ENCODE measurements around the gene FNBP1. TPM values are rescaled to one million over a fixed set of nuclear protein-coding genes. Genes with fewer than 3 reads are reported as not detected.
"Not testable (repeated sequence)": the region's sequence is repeated elsewhere in the genome, so short reads cannot be mapped to it uniquely, and the experiment has no call there.

The FNBP1 gene
- total RNA-seq, 1 experiment from 2014 or later, result 16.6 TPM

DNA sequence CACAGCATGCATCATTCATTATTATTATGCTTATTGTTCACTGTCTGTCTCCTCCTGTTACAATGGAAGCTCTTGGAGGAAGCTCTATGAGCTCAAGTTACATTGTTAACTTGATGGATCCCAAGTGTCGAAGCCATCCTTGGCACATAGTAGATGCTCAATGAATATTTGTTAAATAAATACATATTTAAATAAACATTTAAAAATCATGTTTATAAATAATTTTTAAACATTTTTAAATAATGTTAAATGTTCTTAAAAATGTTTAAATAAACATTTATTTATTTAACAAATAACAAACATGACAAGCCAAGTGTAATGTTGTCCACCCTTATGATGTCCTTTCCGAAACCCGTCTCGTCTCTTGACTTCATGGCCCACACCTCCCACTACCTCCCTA is 138.3 kb downstream of the FNBP1 start:
- DNase-seq (ENCODE audit: low spot score), result no peak
- in situ Hi-C loops (cut with HindIII; ENCODE audit: low sequenced_read_pairs), result no loop called here

DNA sequence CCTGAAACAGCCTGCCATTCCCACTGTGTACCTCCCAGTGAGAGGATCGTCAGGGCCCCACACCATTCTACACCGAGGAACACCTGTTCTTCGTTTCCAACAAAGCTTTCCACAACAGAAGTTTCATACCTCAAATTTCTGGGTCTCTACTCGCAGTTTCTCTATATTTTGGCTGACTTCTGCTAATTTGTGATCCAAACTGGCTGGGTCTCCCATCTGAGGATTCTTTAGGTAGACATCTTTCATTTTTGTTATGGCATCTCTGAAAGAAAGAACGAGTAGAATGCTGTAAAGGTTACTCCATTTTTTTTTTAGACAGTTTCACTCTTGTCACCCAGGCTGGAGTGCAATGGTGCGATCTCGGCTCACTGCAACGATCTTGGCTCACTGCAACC is 140.3 kb downstream of the FNBP1 start:
- DNase-seq (ENCODE audit: low spot score), result no peak
- in situ Hi-C loops (cut with HindIII; ENCODE audit: low sequenced_read_pairs), result no loop called here

GRCh38 chr9:129901993-129902739 is 140.8 kb downstream of the FNBP1 start:
- DNase-seq (ENCODE audit: low spot score), result no peak
- in situ Hi-C loops (cut with HindIII; ENCODE audit: low sequenced_read_pairs), result no loop called here

DNA sequence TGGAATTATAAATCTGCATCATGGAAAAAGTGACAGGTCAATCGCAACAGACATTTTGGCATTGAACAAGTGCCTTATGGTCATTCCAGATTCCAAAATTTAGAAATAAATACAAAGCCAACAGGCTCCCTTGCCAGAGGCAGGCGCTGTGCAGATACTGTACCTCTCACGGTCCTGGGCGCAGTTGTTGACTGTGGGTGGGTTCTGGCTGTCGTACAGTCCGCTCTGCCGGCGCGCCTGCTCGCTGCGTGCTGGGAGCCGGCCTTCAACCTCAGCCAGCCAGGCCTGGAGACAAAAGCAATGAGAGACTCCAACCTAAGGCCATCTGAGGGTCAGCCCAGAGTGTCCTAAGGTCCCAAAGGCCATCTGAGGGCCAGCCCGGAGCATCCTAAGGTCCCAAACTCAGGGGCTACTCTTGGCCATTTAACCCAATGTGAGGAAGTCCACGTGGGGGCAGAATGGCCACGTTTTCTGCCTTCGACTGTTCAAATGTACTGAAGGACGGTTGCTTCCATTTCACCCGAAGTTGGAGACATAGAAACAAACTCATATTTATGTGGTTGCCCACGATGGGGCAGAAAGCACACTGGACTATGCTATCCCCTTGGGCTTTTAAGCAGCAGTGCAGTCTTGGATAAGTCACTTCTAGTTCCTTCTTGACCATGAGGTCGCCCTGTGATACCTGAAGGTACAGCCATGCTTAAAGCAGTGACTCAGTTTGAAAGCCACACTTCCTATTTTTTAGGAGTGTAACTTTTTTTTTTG is 142.5 kb downstream of the FNBP1 start:
- peak; percentile 51 for DNase-seq (ENCODE audit: low spot score)
- in situ Hi-C loops (cut with HindIII; ENCODE audit: low sequenced_read_pairs), result no loop called here

GRCh38 chr9:129899620-129900019 is 143.4 kb downstream of the FNBP1 start:
- in situ Hi-C loops (cut with HindIII; ENCODE audit: low sequenced_read_pairs), result no loop called here
- DNase-seq (ENCODE audit: low spot score), result no peak

GRCh38 chr9:129898185-129898584 is 144.8 kb downstream of the FNBP1 start:
- in situ Hi-C loops (cut with HindIII; ENCODE audit: low sequenced_read_pairs), result no loop called here
- no peak for DNase-seq (ENCODE audit: low spot score)

- in situ Hi-C loops (cut with HindIII; ENCODE audit: low sequenced_read_pairs), result no loop called here
- no peak for DNase-seq (ENCODE audit: low spot score)
These were observed 145.7 kb downstream of the FNBP1 start for GRCh38 chr9:129897263-129897662.

- in situ Hi-C loops (cut with HindIII; ENCODE audit: low sequenced_read_pairs), result no loop called here
- DNase-seq (ENCODE audit: low spot score), result no peak
These were observed 147.4 kb downstream of the FNBP1 start for GRCh38 chr9:129895376-129896268.

DNA sequence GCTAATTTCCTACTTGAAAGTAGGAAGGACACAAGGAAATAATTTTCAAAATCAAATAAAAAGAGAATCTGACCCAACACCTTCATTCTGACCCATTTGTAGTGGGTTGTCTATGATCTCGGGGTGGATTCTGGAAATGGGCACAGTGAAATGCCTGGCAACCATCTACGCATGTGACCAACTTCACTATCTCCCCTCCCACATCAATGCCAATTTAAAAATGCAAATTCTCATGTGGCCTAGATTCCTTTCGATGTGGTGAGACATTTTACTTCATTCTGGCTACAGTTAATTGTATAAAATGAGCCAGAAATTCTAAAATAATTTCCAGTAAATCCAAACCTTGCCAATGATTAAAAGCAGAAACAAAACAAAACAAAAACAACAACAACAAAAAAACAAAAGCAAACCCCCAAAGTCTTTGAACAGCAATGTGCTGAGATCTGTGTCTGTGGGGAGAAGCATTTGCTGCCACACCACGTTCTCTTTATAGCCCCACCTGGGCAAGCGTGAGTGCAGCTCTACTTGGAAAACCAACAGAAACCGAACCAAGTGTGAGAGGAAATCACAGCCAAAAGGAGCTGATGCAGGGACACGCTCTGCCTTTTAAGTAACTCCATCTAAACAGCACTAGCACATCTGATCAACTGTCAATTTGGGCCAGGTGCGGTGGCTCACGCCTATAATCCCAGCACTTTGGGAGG is 148.7 kb downstream of the FNBP1 start:
- peak; percentile 69 for DNase-seq (ENCODE audit: low spot score)
- in situ Hi-C loops (cut with HindIII; ENCODE audit: low sequenced_read_pairs), result no loop called here

DNA sequence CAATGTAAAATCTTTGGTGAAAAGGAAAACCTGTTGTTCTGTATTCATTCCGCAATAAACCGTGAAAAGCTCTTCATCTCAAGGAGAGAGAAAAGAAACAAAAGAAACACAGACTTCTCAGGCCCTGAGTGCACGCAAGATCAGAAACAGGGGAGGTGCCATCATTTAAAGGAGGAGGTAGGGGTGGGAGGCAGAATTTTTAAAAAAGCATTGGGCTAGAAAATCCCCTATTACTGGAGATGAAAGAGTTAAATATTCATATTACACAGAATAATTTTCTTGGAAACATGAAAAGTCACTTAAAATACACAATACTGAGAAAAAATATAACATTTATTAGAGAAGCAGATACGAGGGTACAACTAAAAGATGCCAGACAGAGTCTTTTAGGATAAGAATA is 151.4 kb downstream of the FNBP1 start:
- no peak for DNase-seq (ENCODE audit: low spot score)
- in situ Hi-C loops (cut with HindIII; ENCODE audit: low sequenced_read_pairs), result no loop called here

DNA sequence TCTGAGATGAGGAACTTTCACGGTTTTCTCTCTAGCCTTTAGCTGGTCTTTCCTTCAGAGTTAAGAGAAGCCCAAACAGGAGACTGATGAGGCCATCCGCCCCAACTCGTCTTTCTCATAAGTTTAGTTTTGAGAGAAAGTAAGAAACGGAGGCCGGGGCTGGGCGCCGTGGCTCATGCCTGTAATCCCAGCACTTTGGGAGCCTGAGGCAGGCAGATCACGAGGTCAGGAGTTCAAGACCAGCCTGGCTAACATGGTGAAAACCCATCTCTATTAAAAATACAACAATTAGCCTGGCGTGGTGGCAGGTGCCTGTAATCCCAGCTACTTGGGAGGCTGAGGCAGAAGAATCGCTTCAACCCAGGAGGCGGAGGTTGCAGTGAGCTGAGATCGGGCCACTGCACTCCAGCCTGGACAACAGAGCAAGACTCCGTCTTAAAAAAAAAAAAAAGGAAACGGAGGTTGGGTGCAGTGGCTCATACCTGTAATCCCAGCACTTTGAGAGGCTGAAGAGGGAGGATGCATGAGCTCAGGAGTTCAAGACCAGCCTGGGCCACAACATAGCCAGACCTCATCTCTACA is 152.2 kb downstream of the FNBP1 start:
- in situ Hi-C loops (cut with HindIII; ENCODE audit: low sequenced_read_pairs); DNase-seq (ENCODE audit: low spot score): not testable (repeated sequence)

- DNase-seq (ENCODE audit: low spot score), result no peak
- in situ Hi-C loops (cut with HindIII; ENCODE audit: low sequenced_read_pairs), result no loop called here
These were observed 152.9 kb downstream of the FNBP1 start for GRCh38 chr9:129889941-129890717.

DNA sequence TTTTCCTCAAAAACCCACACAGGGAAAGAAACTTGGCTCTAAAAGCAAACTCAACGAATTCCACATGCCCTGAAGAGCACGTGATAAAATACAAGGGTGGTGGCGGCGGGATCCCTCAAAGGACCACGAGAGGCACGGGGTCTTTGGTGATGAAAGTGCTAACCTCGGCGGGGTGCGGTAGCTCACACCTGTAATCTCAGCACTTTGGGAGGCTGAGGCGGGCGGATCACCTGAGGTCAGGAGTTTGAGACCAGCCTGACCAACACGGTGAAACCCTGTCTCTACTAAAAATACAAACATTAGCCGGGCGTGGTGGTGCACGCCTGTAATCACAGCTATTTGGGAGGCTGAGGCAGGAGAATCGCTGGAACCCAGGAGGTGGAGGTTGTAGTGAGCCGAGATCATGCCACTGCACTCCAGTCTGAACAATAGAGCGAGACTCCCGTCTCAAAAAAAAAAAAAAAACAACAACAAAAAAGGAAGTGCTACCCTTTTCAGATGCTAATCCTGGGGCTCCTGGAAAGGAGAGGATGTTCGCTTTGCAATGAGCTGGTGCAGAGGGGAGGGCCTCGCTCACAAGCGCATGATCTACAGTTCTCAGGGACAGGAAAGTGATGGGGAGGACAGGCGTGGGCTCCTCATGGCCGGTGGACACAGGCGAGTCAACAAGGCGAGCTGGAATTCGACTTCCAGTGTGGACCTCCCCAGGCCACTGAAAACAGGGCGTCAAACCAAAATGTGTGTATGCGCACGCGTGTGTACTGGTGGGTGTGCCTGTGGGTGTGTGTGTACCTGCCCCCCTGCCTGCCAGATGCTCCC is 153.7 kb downstream of the FNBP1 start:
- no peak for DNase-seq (ENCODE audit: low spot score)
- in situ Hi-C loops (cut with HindIII; ENCODE audit: low sequenced_read_pairs), result no loop called here

DNA sequence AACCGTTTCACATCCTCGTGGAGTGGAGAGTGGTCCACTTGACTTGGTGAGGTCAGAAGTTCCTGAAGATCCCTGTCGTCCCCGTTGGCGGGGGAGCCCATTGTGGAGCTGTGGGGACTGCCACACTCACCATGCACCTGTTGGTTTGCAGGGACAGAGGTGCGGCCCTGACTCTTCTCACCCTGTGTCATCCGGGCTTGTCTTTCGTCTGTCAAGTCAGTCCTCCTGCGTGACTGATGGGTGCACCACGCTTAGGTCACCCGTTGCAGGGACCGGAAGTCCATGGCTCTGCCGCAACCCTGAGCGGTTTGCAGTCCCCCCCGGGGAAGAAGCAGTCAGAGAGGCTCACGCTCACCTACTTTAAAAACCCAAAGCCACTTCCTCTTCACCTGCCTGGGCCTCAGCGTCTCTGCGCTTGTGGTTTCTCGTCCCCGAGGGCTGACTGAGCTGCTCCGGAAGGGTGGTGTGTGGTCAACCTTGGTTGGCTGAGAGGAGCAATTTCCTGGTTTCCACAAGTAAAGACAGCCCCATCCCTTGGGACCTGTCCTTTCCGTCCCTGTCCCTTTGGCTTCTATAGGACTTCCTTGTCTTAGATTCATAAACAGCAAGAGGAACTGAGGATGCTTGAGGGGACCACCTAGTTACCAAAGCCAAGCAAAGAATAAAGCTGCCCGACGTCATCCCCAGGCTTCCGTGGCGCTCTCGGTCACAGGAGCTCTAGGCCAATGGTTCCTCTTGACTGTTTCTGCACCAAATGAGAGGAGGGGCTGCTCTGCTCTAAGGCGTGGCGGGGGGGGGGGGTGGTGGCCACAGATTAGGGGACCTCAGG is 154.5 kb downstream of the FNBP1 start:
- in situ Hi-C loops (cut with HindIII; ENCODE audit: low sequenced_read_pairs), result no loop called here
- no peak for DNase-seq (ENCODE audit: low spot score)

DNA sequence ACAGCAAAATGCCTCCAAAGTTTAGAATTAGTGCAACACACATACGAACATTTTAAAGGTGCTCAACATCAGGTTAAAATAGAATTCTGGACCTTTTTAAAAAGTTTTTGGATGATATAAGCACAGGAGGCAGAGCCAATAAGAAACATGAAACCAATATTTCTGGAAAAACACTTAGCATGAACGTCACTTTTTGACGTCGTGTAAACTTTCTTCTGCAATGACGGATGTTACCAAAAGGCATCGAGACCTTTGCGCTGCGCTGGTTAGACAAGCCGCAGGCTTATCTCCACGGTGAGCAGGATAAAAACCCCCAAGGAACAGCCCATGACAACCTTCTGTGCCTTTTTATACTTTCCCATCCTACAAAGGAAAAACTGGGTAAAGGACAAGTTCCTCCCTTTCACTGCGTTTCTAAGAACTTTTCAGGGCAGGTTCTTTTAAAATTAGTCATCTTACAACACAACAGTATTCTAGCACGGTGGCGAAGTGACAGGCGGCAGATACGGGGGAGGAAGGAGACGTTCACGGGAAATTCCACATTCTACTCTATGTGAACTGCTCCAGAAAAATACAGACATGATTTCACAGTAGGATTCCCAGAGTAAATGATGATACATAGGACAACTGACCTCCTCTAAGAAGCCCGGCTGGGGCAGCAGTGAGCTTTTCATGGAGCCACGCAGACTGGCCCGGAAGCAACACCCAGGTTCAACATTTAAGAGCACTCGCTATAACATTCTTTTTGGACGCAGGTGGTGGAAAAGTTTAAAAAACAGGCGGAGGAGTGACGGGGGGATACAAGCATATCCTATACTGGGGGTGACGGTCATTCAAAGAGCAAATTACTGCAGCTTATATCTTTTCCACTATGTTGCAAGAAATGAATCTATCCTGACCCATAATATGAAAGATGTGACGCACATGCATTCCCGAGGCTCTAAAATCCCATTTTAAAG is 155.4 kb downstream of the FNBP1 start:
- no peak for DNase-seq (ENCODE audit: low spot score)
- in situ Hi-C loops (cut with HindIII; ENCODE audit: low sequenced_read_pairs), result no loop called here
